ENCODE data around the gene IL1RN. TPM values are rescaled to one million over a fixed set of nuclear protein-coding genes. Genes with fewer than 3 reads are reported as not detected.

Gene IL1RN
- total and polyA plus RNA-seq, 2 experiments from 2014 or later: not detected

- Histone ChIP-seq H3K9me2 (ENCODE audit: insufficient read depth) (no peaks in the 10 kb centered on the region), H3K4me1 (ENCODE audit: insufficient read depth) (peaks cover 10% of the 10 kb centered on the region), H2AFZ (no peak overlapping the region), H3K4me3 (no peak overlapping the region), H3K27me3 (replicated peaks; ENCODE audit: insufficient read depth) (no peaks in the 10 kb centered on the region), H3K4me2 (ENCODE audit: unreplicated experiment) (no peak overlapping the region), H4K20me1 (ENCODE audit: insufficient read depth) (no peaks in the 10 kb centered on the region), H3K27ac (no peak overlapping the region), H3K9ac (no peak overlapping the region), H3F3A (ENCODE audit: insufficient read depth) (0 out of 2 replicates have a peak, but pooled peaks cover 11% of the 10 kb centered on the region), H3K36me3 (ENCODE audit: low read depth) (no peaks in the 10 kb centered on the region), H3K9me3 (ENCODE audit: low read depth) (no peaks in the 10 kb centered on the region), H3K79me2 (ENCODE audit: insufficient read depth) (no peaks in the 10 kb centered on the region)
- WGBS, 2 experiments (ENCODE audit: low coverage in 1 of 2, low lambda C conversion rate in 2 of 2, missing lambda C conversion rate in 2 of 2): 97 to 100% methylated on average over 2 of the region's 2 CpGs
- DNase-seq: no peak
- no peak for TF ChIP-seq EZH2phosphoT487 (IDR thresholded peaks at IDR 0.05; ENCODE audit: insufficient read depth, low read depth)
- TF ChIP-seq EZH2 (IDR thresholded peaks at IDR 0.05; ENCODE audit: insufficient read depth, poor library complexity, severe bottlenecking): no peak
- in situ Hi-C loops (cut with MboI): loop anchor here (5.0 kb wide), 1 partner anchor 37 kb away; no protein-coding TSS in a partner anchor
Measured at GRCh38 chr2:113119111-113119510, 8.3 kb upstream of the IL1RN start.

- Histone ChIP-seq H3K9ac (no peak overlapping the region), H3K27me3 (replicated peaks; ENCODE audit: insufficient read depth) (no peaks in the 10 kb centered on the region), H3K4me1 (ENCODE audit: insufficient read depth) (peaks cover 26% of the 10 kb centered on the region), H3K9me3 (ENCODE audit: low read depth) (no peaks in the 10 kb centered on the region), H3K79me2 (ENCODE audit: insufficient read depth) (no peaks in the 10 kb centered on the region), H3K4me3 (no peak overlapping the region), H4K20me1 (ENCODE audit: insufficient read depth) (no peaks in the 10 kb centered on the region), H3K4me2 (ENCODE audit: unreplicated experiment) (no peak overlapping the region), H3K36me3 (ENCODE audit: low read depth) (no peaks in the 10 kb centered on the region), H3K27ac (no peak overlapping the region), H2AFZ (no peak overlapping the region), H3K9me2 (ENCODE audit: insufficient read depth) (no peaks in the 10 kb centered on the region), H3F3A (ENCODE audit: insufficient read depth) (peaks cover 16% of the 10 kb centered on the region)
- TF ChIP-seq EZH2phosphoT487 (IDR thresholded peaks at IDR 0.05; ENCODE audit: insufficient read depth, low read depth): no peak
- TF ChIP-seq EZH2 (IDR thresholded peaks at IDR 0.05; ENCODE audit: insufficient read depth, poor library complexity, severe bottlenecking): no peak
- DNase-seq: no peak
- in situ Hi-C loops (cut with MboI): no loop called here
- WGBS, 2 experiments (ENCODE audit: low coverage in 1 of 2, low lambda C conversion rate in 2 of 2, missing lambda C conversion rate in 2 of 2): 75 to 84% methylated on average over 3 of the region's 3 CpGs
Measured at GRCh38 chr2:113120861-113121260, 6.5 kb upstream of the IL1RN start.

- DNase-seq: no peak
- H4K20me1 ChIP-seq (ENCODE audit: insufficient read depth): no peaks in the 10 kb centered on the region
- no peak overlapping the region for H3K4me3 ChIP-seq
- no peaks in the 10 kb centered on the region for H3K9me3 ChIP-seq (ENCODE audit: low read depth)
- no peak overlapping the region for H3K4me2 ChIP-seq (ENCODE audit: unreplicated experiment)
- no peak overlapping the region for H3K9ac ChIP-seq
- no peaks in the 10 kb centered on the region for H3K36me3 ChIP-seq (ENCODE audit: low read depth)
- no peaks in the 10 kb centered on the region for H3K79me2 ChIP-seq (ENCODE audit: insufficient read depth)
- H3K27ac ChIP-seq: no peak overlapping the region
- 48 to 55% methylated on average over 4 of the region's 4 CpGs for WGBS, 2 experiments (ENCODE audit: low coverage in 1 of 2, low lambda C conversion rate in 2 of 2, missing lambda C conversion rate in 2 of 2)
- H2AFZ ChIP-seq: no peak overlapping the region
- in situ Hi-C loops (cut with MboI): no loop called here
- H3K4me1 ChIP-seq (ENCODE audit: insufficient read depth): peaks cover 22% of the 10 kb centered on the region
- no peaks in the 10 kb centered on the region for H3K9me2 ChIP-seq (ENCODE audit: insufficient read depth)
- TF ChIP-seq EZH2 (IDR thresholded peaks at IDR 0.05; ENCODE audit: insufficient read depth, poor library complexity, severe bottlenecking) (no peak), EZH2phosphoT487 (IDR thresholded peaks at IDR 0.05; ENCODE audit: insufficient read depth, low read depth) (no peak)
- peaks cover 10% of the 10 kb centered on the region for H3F3A ChIP-seq (ENCODE audit: insufficient read depth)
- H3K27me3 ChIP-seq (replicated peaks; ENCODE audit: insufficient read depth): no peaks in the 10 kb centered on the region
Measured at GRCh38 chr2:113122364-113122763, 5.0 kb upstream of the IL1RN start.

- no peaks in the 10 kb centered on the region for H3K36me3 ChIP-seq (ENCODE audit: low read depth)
- H2AFZ ChIP-seq: no peak overlapping the region
- no peaks in the 10 kb centered on the region for H3K9me2 ChIP-seq (ENCODE audit: insufficient read depth)
- H3K4me3 ChIP-seq: no peak overlapping the region
- WGBS, 2 experiments (ENCODE audit: low coverage in 1 of 2, low lambda C conversion rate in 2 of 2, missing lambda C conversion rate in 2 of 2): 92 to 94% methylated on average over 3 of the region's 3 CpGs
- H3K4me2 ChIP-seq (ENCODE audit: unreplicated experiment): no peak overlapping the region
- H3K79me2 ChIP-seq (ENCODE audit: insufficient read depth): no peaks in the 10 kb centered on the region
- H3K27ac ChIP-seq: no peak overlapping the region
- no peaks in the 10 kb centered on the region for H3K27me3 ChIP-seq (replicated peaks; ENCODE audit: insufficient read depth)
- no peak overlapping the region for H3K9ac ChIP-seq
- no peak for TF ChIP-seq EZH2 (IDR thresholded peaks at IDR 0.05; ENCODE audit: insufficient read depth, poor library complexity, severe bottlenecking)
- TF ChIP-seq EZH2phosphoT487 (IDR thresholded peaks at IDR 0.05; ENCODE audit: insufficient read depth, low read depth): no peak
- H3K4me1 ChIP-seq (ENCODE audit: insufficient read depth): peaks cover 17% of the 10 kb centered on the region
- H3K9me3 ChIP-seq (ENCODE audit: low read depth): no peaks in the 10 kb centered on the region
- no peak for DNase-seq
- in situ Hi-C loops (cut with MboI): no loop called here
- H4K20me1 ChIP-seq (ENCODE audit: insufficient read depth): no peaks in the 10 kb centered on the region
- H3F3A ChIP-seq (ENCODE audit: insufficient read depth): peaks cover 5% of the 10 kb centered on the region
Measured at GRCh38 chr2:113123726-113124125, 3.7 kb upstream of the IL1RN start.
